ENCODE data around the gene ZNF525.

GRCh38 chr19:53355739-53356138, 9.8 kb upstream of the ZNF525 start:
- TF ChIP-seq, protein P1, sequence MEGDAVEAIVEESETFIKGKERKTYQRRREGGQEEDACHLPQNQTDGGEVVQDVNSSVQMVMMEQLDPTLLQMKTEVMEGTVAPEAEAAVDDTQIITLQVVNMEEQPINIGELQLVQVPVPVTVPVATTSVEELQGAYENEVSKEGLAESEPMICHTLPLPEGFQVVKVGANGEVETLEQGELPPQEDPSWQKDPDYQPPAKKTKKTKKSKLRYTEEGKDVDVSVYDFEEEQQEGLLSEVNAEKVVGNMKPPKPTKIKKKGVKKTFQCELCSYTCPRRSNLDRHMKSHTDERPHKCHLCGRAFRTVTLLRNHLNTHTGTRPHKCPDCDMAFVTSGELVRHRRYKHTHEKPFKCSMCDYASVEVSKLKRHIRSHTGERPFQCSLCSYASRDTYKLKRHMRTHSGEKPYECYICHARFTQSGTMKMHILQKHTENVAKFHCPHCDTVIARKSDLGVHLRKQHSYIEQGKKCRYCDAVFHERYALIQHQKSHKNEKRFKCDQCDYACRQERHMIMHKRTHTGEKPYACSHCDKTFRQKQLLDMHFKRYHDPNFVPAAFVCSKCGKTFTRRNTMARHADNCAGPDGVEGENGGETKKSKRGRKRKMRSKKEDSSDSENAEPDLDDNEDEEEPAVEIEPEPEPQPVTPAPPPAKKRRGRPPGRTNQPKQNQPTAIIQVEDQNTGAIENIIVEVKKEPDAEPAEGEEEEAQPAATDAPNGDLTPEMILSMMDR (IDR thresholded peaks at IDR 0.05) = no peak
- no peak for TF ChIP-seq POLR2A (IDR thresholded peaks at IDR 0.05)
